Suppressor macrophage treated with lipopolysaccharide for 1 hour (primary cell): ENCODE results near the gene PRXL2A.
"Not testable (repeated sequence)": the region's sequence is repeated elsewhere in the genome, so short reads cannot be mapped to it uniquely, and the experiment has no call there.

Source experiments
- DNase-seq, 3 donors: peaks; one replicate each; pipeline ENCODE4 v3.0.0-alpha.2; 2020 to 2022

The PRXL2A gene

DNA sequence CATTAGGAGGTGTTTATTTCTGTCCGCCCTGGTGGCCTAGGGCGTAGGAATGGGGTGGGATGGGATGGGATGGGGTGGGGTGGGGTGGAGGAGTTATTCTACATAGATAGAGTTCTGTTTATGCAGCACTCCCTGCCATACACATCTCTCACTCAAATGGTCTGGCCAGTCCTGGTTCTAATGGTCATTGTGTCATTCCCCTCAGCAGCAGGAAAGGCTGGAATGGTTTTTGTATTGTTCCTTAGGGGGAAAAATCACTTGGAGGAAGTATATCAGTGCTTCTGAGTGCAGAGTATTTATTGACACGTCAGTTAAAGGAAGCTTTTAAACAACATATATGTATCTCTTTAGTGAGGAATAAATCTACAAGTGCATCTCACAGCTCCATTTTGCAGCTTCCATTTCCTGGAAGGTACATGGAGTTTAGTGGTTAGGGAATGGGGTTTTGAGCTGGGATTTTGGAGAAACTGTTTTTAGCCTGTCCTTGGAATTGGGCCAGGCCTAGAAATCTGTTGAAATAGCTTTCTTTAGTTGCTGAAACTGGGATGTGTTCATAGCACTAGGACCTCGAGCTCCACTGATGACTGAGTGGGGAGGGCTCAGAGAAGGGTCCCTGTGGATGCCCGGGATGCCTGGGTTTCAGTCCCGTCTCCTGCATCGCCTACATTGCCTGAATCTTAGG, 54.1 kb downstream of the PRXL2A start:
- DNase-seq = no peak

- peak in 2 of 3 donors; percentile 65 to 79 for DNase-seq
Measured at GRCh38 chr10:80462981-80463741, 54.8 kb downstream of the PRXL2A start.

- no peak for DNase-seq
Measured at GRCh38 chr10:80463868-80464267, 55.5 kb downstream of the PRXL2A start.

GRCh38 chr10:80464557-80465450, 56.5 kb downstream of the PRXL2A start:
- DNase-seq = no peak

- DNase-seq = no peak
Measured at GRCh38 chr10:80465451-80465835, 57.1 kb downstream of the PRXL2A start.

DNA sequence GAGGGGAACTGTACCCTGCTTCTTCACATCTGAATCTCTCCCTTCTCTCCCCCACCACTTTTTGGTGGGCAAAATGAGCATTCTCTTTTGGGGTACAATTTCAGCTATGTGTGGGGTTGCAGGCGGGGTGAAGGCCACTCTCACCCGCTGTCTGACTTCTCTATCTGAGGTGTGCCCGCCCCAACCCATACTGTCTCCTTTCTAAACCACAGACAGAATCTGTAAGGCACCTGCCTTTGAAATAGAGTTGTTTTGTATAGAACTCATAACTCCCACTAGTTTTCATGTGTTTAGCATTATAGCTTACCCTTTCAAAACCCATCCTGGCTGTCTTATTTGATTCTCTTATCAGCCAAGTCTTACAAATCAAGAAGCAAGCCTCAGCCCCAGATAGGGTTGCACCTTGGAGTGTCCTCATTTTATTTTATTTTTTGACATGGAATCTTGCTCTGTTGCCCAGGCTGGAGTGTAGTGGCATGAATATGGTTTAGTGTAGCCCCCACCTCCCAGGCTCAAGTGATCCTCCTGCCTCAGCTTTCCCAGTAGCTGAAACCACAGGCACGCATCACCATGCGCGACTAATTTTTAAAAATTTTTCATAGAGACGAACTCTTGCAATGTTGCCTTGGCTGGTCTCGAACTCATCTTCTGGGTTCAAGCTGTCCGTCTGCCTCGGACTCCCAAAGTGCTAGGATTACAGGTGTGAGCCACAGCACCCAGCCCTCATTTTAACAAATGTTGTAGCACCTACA, 57.7 kb downstream of the PRXL2A start:
- DNase-seq = no peak

- DNase-seq = no peak
Measured at GRCh38 chr10:80466724-80467326, 58.5 kb downstream of the PRXL2A start.

GRCh38 chr10:80468002-80468401, 59.7 kb downstream of the PRXL2A start:
- DNase-seq = peak in 2 of 3 donors; percentile 54 to 69

GRCh38 chr10:80468806-80469421, 60.6 kb downstream of the PRXL2A start:
- DNase-seq = no peak

- no peak for DNase-seq
Measured at GRCh38 chr10:80470266-80470665, 61.9 kb downstream of the PRXL2A start.

DNA sequence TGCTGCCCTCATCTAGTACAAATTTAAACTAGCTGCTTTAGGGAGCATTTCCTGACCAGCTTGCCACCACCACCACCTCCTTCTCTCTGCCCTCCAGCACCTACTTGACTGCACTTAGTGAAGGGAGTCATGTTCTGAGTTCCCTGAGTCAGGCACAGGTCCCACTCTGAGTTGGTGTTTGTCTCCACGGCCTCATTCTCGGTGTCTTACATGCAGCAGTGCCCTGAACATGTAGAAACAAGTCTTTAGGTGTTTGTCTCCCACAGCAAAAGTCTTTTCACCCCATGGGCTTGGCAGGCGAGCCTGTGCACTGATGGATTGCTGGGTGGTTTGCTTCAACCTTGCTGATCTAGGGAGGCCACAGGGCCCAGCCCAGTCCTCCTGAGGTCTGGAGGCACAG, 62.6 kb downstream of the PRXL2A start:
- DNase-seq = no peak

GRCh38 chr10:80471715-80472233, 63.4 kb downstream of the PRXL2A start:
- no peak for DNase-seq

DNA sequence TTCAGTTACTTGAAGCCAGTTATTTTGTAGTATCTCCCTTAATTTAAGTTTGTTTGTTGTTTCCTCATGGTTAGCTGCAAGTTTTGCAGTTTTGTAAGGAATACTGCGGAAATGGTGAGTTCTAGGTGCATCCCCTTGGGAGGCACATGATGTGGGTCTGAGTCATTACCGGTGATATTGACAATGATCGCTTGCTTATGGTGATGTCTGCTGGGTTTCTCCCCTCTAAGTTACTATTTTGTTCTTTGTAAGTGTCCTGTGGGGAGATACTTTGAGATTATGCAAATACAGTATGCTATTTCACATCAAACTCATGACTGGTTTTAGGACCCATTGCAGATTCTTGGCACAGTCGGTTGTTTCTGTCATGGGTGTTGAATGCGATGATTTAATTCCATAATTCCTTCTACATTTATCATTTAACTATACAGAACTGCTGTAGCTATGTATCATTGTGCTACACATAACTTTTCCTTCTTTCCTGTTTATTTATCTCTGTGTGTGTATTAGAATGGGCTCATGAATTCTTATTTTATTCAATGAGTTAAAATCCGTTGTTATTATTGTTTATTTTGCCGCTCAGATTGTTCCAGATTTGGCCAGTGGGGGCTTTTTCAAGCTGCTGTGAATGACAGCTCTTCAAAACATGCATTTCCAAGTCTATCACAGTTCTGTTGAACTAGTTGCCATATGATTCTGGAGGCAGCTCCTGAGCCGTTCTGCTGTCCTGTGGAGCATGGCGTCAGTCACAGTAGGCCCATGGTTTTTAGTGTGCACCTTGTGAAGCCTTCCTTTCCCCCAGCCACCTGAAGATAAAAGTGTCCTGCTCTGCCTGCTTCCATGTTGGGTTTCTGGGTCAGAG, 64.1 kb downstream of the PRXL2A start:
- peak; percentile 88 to 96 (median 92) for DNase-seq

DNA sequence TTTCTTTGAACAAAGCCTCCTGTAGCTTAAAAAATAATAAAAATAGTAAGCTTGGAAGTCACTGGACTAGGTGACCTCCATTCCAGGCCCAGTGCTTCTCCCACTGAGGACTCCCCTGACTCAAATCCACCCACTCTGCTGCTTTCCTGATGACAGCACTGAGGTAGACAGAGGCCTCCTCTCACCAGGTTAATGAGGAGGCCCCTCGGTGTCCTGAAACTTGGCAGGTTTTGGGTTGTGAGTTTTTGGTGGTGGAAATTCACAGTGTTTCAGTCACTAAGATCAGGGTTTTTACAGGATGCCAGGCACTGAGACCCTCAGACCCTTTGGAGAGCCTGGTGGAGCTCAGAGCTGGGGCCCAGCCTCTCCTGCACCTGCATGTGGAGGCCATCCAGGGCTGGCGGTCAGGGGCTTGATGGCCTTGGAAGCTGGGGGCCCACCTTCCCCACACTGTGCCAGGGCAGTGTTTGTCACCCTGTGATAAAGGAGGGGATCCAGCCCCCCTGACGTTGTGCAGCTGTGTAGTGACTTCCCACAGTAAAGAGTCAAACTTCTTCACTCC, 64.8 kb downstream of the PRXL2A start:
- no peak for DNase-seq

GRCh38 chr10:80473692-80474596, 65.6 kb downstream of the PRXL2A start:
- no peak for DNase-seq

GRCh38 chr10:80474597-80474910, 66.2 kb downstream of the PRXL2A start:
- DNase-seq = peak in 1 of 3 donors; percentile 42

GRCh38 chr10:80474941-80475340, 66.6 kb downstream of the PRXL2A start:
- no peak for DNase-seq

GRCh38 chr10:80475641-80476040, 67.3 kb downstream of the PRXL2A start:
- not testable (repeated sequence) for DNase-seq

- DNase-seq = no peak
Measured at GRCh38 chr10:80476685-80477084, 68.3 kb downstream of the PRXL2A start.
